ENCODE data around the gene CHST11. TPM values are rescaled to one million over a fixed set of nuclear protein-coding genes. Genes with fewer than 3 reads are reported as not detected.

Gene CHST11
- total RNA-seq, 1 experiment from 2014 or later, result 0.25 TPM

DNA sequence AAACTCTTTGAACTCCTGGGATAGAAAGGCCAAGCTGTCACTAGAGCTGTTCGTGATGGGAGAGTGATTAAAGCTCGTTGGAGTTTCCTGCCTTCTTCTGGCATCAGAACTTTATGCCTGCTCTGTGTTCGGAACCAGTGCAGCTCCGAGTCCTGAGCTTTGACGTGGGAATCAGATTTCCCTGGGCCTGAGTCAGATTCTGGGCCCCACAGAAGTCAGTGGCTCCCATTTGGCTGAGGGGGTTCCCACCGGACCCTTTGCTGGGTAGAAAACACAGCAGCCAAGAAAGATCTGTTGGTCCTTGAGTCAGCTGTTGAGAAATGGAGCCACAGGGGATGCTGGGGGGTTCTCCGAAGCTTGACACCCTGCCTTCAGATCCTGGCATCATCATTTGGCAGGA, 238.0 kb downstream of the CHST11 start:
- peaks cover 10% of the 10 kb centered on the region for H3K9me3 Mint-ChIP-seq (ENCODE audit: unreplicated experiment)
- H3K4me1 Mint-ChIP-seq (ENCODE audit: low read depth, unreplicated experiment), result no peaks in the 10 kb centered on the region
- no peak overlapping the region for H3K4me3 Mint-ChIP-seq (ENCODE audit: unreplicated experiment)
- H3K36me3 Mint-ChIP-seq (ENCODE audit: insufficient read depth, unreplicated experiment), result no peaks in the 10 kb centered on the region
- no peaks in the 10 kb centered on the region for H3K9me3 ChIP-seq
- H3K4me3 ChIP-seq (ENCODE audit: low read depth, low read length), result no peak overlapping the region
- DNase-seq, result no peak
- no peaks in the 10 kb centered on the region for H3K27me3 ChIP-seq (replicated peaks; ENCODE audit: control insufficient read depth, insufficient read depth, low read length)
- H3K27me3 Mint-ChIP-seq (ENCODE audit: insufficient read depth, unreplicated experiment), result peaks cover 11% of the 10 kb centered on the region
- BruUV-seq (replicated peaks), result no TSS peak
- ChIA-PET POLR2A (no interaction called here), CTCF (no interaction called here)
- intact Hi-C loops (cut with micrococcal nuclease; ENCODE audit: unreplicated experiment), result no loop called here
- H3K27ac Mint-ChIP-seq (ENCODE audit: unreplicated experiment), result no peak overlapping the region
- no peaks in the 10 kb centered on the region for H3K4me1 ChIP-seq
- no peaks in the 10 kb centered on the region for H3K36me3 ChIP-seq (ENCODE audit: control insufficient read depth, insufficient read depth, low read length)
- TF ChIP-seq, protein P1, sequence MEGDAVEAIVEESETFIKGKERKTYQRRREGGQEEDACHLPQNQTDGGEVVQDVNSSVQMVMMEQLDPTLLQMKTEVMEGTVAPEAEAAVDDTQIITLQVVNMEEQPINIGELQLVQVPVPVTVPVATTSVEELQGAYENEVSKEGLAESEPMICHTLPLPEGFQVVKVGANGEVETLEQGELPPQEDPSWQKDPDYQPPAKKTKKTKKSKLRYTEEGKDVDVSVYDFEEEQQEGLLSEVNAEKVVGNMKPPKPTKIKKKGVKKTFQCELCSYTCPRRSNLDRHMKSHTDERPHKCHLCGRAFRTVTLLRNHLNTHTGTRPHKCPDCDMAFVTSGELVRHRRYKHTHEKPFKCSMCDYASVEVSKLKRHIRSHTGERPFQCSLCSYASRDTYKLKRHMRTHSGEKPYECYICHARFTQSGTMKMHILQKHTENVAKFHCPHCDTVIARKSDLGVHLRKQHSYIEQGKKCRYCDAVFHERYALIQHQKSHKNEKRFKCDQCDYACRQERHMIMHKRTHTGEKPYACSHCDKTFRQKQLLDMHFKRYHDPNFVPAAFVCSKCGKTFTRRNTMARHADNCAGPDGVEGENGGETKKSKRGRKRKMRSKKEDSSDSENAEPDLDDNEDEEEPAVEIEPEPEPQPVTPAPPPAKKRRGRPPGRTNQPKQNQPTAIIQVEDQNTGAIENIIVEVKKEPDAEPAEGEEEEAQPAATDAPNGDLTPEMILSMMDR (IDR thresholded peaks at IDR 0.05; ENCODE audit: insufficient read depth in 1 of 2, low read depth in 1 of 2, low read length in 1 of 2, severe bottlenecking in 1 of 2, unreplicated experiment in 1 of 2), result no peak

DNA sequence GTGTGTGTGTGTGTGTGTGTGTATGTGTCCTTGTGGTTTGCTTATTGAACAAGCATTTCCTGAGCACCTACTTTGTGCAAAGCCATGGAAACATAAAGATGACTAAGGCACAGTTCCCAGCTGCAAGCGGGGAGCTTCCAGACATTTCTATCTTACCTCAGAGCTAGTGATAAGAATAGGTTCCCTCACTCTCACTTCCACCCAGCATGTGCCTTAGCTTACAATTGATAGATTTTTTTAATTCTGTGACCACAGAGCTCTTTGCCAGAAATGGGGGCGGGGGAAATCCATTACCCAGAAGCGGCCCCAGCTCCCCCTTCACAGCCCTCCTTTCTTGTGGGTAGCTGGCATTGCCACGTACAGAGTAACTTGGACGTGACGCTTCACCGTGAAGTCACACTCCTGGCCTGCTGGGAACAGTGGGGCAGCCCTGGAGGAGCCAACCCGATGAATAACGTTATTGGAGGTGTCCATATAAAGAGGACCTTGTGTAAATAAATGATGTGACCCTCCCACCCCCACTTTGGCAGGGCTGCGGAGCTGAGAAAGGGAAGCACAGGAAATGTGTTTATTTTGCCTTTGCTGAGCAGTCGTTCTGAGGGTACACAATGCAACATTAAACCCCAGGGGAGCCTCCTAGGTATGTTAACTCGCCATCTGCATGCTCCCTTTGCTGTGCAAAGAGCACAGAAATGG, 238.9 kb downstream of the CHST11 start:
- peaks cover 11% of the 10 kb centered on the region for H3K27me3 Mint-ChIP-seq (ENCODE audit: insufficient read depth, unreplicated experiment)
- Histone ChIP-seq H3K4me3 (ENCODE audit: low read depth, low read length) (no peak overlapping the region), H3K4me1 (no peaks in the 10 kb centered on the region), H3K9me3 (no peaks in the 10 kb centered on the region), H3K27me3 (replicated peaks; ENCODE audit: control insufficient read depth, insufficient read depth, low read length) (no peaks in the 10 kb centered on the region), H3K36me3 (ENCODE audit: control insufficient read depth, insufficient read depth, low read length) (no peaks in the 10 kb centered on the region)
- CTCF ChIA-PET, result no interaction called here
- intact Hi-C loops (cut with micrococcal nuclease; ENCODE audit: unreplicated experiment), result no loop called here
- peaks cover 10% of the 10 kb centered on the region for H3K9me3 Mint-ChIP-seq (ENCODE audit: unreplicated experiment)
- no peaks in the 10 kb centered on the region for H3K4me1 Mint-ChIP-seq (ENCODE audit: low read depth, unreplicated experiment)
- BruUV-seq (replicated peaks), result no TSS peak
- H3K4me3 Mint-ChIP-seq (ENCODE audit: unreplicated experiment), result no peak overlapping the region
- DNase-seq, result no peak
- H3K27ac Mint-ChIP-seq (ENCODE audit: unreplicated experiment), result no peak overlapping the region
- POLR2A ChIA-PET, result no interaction called here
- no peaks in the 10 kb centered on the region for H3K36me3 Mint-ChIP-seq (ENCODE audit: insufficient read depth, unreplicated experiment)
- TF ChIP-seq, protein P1 (IDR thresholded peaks at IDR 0.05; ENCODE audit: insufficient read depth in 1 of 2, low read depth in 1 of 2, low read length in 1 of 2, severe bottlenecking in 1 of 2, unreplicated experiment in 1 of 2), result no peak

DNA sequence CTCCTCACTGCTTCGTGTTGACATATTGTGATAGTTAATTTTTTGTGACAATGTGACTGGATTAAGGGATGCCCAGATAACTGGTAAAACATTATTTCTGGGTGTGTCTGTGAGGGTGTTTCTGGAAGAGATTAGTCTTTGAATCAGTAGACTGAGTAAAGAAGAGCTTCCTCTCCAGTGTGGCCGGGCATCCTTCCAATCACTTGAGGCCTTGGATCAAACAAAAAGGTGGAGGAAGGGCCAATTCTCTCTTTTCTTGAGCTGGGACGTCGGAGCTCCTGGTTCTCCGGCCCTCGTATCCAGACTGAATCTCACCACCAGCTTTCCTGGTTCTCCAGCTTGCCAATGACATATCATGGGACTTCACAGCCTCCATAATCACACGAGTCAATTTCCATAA, 240.4 kb downstream of the CHST11 start:
- H3K36me3 Mint-ChIP-seq (ENCODE audit: insufficient read depth, unreplicated experiment), result no peaks in the 10 kb centered on the region
- ChIA-PET CTCF (no interaction called here), POLR2A (no interaction called here)
- peaks cover 11% of the 10 kb centered on the region for H3K27me3 Mint-ChIP-seq (ENCODE audit: insufficient read depth, unreplicated experiment)
- intact Hi-C loops (cut with micrococcal nuclease; ENCODE audit: unreplicated experiment), result no loop called here
- no peak overlapping the region for H3K4me3 Mint-ChIP-seq (ENCODE audit: unreplicated experiment)
- no peak for DNase-seq
- Histone ChIP-seq H3K9me3 (no peaks in the 10 kb centered on the region), H3K36me3 (ENCODE audit: control insufficient read depth, insufficient read depth, low read length) (no peaks in the 10 kb centered on the region), H3K27me3 (replicated peaks; ENCODE audit: control insufficient read depth, insufficient read depth, low read length) (no peaks in the 10 kb centered on the region), H3K4me1 (no peaks in the 10 kb centered on the region), H3K4me3 (ENCODE audit: low read depth, low read length) (no peak overlapping the region)
- BruUV-seq (replicated peaks), result no TSS peak
- H3K27ac Mint-ChIP-seq (ENCODE audit: unreplicated experiment), result no peak overlapping the region
- H3K4me1 Mint-ChIP-seq (ENCODE audit: low read depth, unreplicated experiment), result no peaks in the 10 kb centered on the region
- H3K9me3 Mint-ChIP-seq (ENCODE audit: unreplicated experiment), result peaks cover 10% of the 10 kb centered on the region
- TF ChIP-seq, protein P1 (IDR thresholded peaks at IDR 0.05; ENCODE audit: insufficient read depth in 1 of 2, low read depth in 1 of 2, low read length in 1 of 2, severe bottlenecking in 1 of 2, unreplicated experiment in 1 of 2), result no peak

Measured in Caco-2 (cell line).